ENCODE results near the gene ITFG1.

- TF ChIP-seq POLR2AphosphoS5 (IDR thresholded peaks at IDR 0.05) = no peak
- TF ChIP-seq CTCF (IDR thresholded peaks at IDR 0.05) = no peak
- no peak for TF ChIP-seq POLR2A (IDR thresholded peaks at IDR 0.05)
These were observed 278.5 kb downstream of the ITFG1 start for GRCh38 chr16:47182318-47182717.

Measured in breast epithelium (tissue), 3 donors.